Activated CD8-positive, alpha-beta memory T cell treated with anti-CD3 and anti-CD28 coated beads for 48 hours (primary cell): ENCODE measurements around the gene ESRP2.

Experiments
- DNase-seq, 3 experiments: peaks; one replicate each; pipeline ENCODE4 v3.0.0-alpha.2; 2020; ENCODE audit warnings: low read depth in 2 of 3, low spot score in 2 of 3

Gene ESRP2

DNA sequence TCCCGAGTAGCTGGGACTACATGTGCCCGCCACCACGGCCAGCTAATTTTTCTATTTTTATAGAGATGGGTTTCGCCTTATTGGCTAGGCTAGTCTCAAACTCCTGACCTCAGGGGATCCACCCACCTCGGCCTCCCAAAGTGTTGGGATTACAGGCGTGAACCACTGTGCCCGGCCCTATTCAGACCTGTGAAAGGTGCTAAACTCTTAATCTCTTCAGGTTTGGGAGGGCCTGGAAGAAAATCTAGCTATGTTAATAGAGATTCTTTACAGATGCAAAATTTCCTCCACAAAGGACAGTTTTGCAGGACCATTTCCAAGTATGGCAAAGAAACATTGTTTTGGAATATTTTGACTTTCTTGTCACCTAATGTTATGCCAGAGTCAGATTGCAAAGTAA is 6.2 kb upstream of the ESRP2 start:
- no peak for DNase-seq

DNA sequence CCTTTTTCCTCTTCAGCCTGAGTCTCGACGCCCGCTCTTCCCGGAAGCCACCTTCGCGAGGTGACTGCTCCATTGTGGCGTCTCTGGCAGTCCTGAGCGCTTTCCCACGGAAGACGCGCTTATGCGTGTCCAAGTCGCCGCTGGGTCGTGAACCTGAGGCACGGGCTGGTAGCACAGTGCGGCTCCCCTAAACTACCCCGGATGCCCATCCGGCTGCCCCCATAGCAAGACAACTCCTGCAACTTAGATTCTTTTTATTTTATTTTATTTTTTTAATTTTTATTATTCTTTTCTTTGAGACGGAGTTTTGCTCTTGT is 2.1 kb upstream of the ESRP2 start:
- DNase-seq, result no peak

DNA sequence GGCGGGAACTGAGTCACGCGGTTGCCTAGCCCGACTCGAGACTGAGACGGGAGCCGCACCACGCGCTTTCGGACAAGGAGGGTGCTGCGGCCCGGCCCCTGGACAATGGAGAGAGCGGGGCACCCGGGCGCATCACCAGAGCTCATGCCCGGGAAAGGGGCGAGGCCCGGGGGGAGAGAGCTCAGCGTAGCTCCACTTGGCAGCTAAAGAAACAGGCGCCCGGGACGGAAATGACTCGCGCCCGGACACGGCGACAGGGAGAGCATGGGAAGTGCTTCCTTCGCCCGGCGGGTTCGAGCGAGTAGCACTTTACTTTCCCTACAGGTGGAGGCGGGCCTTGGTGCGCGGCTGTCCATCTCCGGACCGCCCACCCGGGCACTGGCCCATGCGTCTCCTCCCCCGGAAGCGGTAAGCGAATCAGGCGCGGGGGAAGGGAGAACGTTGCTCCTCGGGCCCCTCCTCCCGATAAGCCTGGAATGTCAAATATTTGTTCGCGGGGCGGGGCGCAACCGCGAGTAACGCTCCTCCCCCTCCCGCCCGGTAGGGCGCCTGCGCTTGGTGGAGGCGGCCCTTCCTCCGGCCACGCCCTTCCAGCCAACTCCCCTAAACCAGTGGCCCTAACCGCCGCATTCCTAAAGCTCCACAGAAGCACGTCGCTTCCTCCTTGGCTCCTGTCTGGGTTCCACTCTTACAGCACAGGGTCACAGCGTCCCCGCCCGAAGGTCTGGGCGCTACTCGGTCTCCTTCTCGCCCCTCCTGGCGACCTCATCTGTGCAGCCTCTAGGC is 1.5 kb upstream of the ESRP2 start:
- peak; percentile 65 to 82 (median 68) for DNase-seq

DNA sequence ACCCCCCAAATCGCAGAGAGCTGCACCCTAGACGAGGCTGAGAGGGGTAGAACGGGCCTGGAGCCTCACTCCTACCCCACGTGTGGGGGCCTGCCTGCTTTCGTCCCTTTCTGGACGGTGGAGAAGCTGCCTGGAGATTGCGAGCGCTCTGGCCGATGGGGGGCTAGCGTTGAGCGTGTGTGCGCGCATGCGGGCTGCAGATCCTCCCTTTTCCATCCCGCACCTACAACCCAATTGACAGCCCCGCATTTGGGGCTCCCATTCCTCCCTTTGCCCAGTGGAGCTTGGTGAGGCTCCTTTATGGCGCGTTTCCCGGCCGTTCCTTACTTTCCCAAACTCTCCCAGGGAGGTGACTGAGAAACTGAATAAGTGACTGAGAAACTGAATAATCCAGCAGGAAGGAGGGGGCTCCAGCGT is 907 bp upstream of the ESRP2 start:
- DNase-seq, result no peak

DNA sequence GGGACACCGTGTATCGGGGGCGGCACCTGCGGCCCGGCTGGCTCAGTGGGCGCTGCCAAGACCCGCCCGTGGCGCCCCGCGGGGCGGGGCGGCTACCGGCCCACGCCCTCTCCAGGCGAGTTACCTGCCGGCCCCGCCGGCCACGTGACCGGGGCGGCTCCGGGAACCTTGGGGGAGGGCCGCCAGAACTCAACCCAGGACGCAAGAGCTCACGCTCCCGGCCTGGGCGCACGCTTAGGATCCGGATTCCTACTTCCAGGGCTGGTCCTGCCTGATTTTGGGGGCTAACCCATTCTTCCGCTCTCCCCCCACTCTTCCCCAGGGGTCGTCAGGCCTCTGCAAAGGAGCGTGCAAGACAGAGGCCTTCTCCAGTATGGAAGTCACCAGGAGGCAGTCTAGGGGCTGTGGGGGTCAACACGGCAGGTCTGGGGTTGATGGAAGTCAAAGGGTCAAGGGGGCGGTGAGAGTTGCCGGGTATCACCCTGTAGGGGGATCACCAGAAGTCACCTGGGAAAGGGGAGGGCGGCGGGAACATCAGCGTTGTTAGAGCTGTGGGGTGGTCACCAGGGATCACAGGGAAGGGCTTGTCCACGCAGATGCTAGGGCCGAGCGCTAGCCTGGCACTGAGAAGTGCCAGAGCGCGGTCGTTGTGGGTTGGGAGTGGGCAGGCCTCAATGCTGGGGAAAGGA is 354 bp upstream of the ESRP2 start:
- DNase-seq, result no peak

DNA sequence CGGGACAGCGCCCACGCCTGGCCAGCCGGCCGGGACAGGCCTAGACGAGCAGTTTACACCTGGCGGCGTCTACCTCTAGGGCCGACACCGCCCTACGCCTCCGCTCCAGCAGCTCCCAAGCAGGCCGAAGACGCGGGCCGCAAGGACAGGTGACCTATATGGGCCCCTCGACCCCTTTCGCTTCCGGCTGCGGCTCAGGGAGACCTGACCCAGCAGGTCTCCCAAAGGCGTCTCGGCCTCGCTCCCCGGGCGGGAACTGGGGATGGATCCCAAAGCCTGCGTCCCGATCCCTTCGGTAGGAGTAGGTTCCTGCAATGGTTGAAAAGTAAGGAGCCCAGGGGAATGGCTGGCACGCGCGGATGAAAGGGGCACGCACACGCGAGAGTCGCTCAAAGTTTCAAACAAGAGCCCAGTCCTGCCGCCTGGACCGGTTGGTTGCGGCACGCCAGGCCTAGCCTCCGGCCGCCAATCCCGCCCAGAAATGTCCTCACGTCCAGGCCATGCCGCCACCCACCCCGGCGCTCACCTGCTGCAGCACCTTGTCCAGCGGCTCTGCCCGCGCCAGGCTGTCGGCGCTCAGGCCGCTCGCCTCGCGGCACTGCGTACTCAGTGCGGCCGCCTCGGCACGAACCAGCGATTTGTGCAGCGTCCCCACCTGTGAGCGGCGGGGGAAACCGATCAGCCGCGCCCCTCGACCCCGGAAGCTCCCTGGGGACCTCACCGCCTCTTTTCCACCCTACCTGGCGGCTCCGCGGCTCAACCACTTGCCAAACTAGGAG is 630 bp downstream of the ESRP2 start:
- no peak for DNase-seq

DNA sequence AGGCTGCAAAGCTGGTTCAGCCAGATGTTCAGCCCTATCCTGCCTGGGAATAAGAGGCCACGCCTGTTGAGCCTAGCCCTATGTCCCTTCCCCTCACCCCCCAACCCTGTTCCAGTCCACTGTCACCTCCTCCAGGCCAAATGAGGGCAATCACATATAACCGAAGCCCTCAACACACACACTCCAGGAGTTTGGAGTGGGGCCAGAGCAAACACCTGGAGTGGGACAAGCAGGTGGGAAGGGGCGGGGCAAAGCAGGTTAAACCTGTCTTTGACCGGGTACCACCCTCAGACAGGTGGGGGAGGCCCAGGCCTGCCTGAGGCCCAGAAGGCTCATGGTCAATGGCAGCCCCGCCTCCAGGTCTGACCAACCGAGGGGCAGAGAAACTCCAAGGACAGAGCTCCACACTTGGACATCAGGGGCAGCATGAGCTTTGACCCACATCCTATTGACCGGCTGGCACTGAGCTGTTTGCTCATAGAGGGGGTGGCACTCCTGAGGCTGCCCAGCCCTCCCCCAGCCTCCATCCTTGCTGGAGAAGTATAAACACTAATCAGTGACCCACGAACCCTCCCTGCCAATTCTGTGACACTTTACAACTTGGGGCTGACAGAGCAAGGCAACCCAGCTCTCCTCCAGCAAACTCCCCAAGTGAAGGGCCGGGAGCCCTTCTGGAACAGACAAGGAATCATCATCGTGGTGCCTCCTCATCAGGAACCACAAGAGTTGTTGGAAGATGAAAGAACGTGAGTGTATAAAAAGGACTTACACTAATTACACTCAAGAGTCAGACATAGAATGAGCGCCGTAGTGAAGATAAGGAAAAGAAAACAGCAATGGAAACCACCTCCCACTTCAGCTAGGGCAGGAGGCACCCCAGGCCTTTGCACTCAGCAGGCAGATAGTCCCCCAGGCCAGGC is 1.5 kb downstream of the ESRP2 start:
- DNase-seq, result no peak

DNA sequence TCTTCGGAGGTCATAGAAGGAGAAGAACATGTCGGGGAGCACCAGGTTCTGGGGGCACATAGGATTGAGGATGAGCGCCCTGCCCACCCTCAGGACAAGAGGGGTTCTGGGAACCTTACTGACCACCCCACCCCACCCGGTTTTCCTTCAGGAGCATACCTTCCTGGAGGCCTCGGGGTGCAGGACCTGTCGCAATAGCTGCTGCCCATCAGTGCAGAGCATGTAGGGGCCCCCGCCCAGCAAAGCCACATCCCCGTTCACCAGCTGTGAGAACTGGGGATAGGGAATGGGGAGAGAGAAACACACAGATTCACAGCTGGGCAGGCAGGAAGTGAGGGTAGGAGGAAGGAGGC is 2.1 kb downstream of the ESRP2 start:
- DNase-seq, result no peak

DNA sequence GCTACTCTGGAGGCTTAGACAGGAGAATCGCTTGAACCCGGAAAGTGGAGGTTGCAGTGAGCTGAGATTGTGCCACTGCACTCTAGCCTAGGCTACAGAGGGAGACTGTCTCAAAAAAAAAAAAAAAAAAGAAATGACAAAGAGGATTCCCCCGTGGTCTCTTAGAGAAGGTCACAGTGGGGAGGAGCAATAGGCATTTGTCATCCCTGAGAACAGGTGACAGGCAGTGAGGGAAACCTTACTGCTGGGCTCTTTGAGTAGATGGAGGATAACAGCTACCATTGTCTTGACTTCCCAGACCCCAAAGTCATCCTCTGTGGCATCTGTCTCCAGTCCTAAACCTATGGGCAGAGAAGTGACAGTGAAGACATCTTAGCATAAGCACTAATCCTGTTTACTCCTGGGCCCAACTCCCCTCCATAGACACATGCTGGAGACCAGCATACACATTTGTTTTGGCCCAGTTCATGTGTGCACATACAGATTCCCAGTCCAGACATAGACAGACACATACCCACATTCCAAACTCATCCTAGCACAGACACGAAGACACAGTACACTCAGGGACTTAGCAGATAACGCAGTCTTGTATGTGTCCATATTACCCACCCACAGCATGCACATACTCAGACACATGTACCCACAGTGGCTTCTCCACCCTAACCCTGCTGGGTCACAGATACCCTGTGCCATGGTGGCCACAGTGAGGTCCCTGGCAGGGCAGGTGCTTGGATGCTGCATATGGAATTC is 2.7 kb downstream of the ESRP2 start:
- DNase-seq, result no peak

DNA sequence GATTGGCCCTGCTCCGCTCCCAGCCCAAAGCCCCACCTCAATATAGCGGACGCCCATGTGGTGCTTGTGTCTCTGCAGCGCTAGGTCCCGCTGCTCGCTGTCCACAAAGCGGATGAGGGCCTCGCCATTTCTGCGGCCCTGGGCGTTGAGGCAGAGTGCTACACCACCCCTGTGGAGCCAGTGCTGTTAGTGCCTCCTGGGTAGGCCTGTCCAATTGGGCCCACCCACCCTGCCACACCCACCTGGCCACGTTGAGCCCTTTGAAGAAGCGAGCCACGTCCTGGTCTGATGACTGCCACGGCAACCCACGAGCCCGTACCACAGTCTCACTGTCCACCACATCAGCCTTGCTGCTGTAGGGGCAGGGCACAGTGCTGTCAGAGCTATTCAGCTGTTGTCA is 3.6 kb downstream of the ESRP2 start:
- DNase-seq, result no peak

DNA sequence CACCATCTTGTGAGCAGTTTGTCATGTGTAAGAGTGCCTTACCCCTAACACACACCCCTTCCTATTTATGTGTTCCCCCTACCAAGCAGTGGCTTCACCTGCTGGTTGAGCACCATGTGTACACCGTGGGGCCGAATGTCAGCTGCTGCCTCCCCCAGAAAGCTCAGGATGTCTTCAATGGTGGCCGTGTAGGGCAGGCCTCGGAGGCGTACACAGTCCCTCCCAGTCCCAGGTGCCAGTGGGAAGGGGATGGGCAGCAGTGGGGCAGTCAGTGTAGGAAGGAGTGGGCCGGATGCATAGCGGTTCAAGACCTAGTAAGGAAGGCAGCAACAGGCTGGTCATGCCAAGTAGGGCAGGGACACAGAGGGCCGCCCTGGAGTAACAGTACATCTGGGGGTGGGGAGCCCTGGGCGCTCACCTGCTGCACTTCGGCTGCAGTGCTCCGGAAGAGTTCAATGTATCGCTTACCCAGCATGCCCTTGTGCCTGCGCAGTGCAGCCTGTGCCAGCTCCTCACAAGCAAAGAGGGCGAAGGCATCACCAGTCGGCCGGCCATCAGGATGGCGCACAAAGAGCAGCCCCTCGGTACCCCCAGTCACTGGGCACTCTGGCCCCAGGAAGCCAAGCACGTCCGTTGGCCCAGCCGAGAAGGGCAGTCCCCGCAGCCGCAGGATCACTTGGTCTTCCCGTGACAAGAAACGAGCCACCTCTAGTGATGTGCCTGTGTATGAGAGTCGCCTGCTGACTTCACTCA is 4.4 kb downstream of the ESRP2 start:
- no peak for DNase-seq

DNA sequence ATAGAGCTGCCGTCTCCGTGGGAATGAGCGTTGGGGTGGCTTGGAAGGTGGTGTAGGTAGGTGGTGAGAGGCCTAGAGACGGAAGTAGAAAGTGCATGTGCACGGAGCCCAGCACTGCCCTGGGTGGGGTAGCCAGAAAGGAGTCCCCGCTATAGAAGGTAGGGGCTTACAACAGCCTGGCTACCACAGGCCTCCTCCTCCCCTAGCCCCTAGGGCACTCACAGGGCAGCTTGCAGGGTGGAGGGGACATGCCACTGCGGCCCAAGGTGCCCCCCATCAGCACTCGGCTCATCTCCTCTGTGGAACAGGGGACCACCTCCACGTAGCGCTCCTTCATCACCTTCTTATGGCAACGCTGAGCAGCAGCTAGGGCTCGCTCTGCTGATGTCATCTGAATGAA is 5.0 kb downstream of the ESRP2 start:
- no peak for DNase-seq

DNA sequence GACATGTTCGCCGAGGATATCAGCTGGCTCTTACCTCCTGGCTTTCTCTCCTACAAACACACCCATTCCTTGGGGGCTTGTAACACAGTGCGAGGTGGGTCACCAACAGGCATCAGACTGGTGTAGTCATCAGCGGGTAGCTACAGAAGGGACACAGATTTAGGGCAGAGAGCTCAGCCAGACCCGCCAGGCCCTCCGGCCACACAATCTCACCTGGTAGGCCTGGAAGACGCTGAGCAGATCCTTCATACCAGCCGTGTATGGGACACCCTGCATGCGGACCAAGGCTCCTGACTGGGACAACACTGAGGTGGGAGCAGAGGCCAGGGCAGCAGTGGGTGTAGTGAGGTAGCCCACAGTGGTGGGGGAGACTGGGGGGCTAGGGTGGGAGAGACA is 5.8 kb downstream of the ESRP2 start:
- DNase-seq, result no peak

DNA sequence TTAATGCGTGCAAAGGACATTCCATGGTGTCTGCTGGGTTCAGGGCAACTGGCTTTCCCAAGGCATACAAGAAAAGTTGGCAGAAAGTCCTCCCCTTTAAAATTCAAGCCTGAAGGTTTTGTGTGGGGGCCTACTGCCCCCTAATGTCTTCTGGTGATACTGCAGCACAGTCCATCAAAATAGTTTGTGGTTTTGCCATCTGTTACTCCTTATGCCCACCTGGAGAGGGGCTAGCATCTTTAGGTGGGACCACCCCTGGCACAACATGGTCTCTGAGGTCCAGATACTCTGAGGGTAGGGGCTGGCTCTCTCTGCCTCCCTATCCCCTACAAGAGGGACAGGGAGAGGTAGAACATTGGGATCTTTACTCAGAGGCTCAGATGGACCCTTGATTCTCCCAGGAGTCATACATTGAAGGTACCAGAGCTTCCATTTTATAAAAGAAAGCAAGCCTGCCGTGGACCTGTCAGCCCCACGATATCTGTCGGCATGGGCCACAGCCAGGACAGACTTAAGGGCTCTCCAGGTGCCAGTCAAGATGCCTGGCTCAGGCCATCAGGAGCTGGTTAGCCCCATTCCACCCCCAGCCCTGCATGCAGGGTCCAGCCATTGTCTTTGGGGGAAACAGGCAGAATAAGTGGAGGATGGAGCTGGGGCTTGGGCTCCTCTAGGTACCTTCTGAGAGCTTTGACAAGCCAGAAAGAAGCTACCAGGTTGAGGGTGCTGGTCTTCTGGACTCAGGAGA is 6.3 kb downstream of the ESRP2 start:
- DNase-seq, result no peak

DNA sequence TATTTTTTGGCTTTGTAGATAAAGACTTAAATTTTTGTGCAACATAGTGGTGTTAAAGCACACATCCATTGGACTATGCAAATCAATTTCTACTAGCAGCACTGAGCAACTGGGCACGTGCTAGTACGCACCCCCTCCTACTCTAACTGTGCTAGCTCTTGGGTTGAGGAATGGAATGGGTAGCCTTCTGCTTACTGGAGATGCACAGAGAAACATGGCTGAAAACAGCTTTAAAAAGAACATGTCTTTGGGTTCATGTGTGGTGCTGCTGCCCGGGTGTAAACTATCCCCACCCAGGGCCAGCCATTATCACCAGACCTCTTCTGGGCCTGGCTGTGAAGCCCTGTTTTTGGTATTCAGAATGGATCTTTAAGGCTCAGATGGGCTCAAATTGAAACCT is 7.3 kb downstream of the ESRP2 start:
- no peak for DNase-seq

DNA sequence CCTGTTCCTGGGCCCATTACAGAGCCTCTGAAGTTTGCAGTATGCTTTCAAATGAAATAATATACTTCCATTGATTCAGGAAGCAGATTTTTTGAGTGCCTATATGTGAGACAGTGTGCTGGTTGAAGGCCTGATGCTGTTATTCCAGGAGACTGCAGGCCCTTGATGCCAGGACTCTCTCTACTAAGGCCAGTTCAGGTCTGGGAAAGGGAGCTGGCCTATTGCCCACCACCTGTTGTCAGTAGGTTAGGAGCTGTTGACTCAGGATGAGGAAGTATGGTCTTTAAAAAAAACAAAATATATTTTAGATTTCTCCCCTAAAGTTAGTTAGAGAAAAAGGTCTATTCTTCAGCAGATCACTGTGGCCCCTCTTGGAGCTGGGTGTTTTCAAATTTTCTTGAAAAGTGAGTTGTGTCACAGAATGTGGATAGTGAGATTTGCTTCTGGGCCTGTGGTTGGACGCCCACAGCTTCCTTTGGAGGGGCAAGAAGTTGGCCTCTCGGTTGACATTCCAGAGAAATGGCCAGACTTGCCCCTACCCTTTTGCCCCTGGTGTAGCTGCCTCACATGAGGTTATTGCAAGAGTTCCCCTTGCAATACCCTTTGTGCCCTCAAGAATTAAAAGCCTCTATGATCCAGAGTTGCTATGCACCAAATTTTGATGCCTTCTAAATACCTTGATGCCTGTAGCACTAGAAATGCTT is 7.9 kb downstream of the ESRP2 start:
- DNase-seq, result no peak

DNA sequence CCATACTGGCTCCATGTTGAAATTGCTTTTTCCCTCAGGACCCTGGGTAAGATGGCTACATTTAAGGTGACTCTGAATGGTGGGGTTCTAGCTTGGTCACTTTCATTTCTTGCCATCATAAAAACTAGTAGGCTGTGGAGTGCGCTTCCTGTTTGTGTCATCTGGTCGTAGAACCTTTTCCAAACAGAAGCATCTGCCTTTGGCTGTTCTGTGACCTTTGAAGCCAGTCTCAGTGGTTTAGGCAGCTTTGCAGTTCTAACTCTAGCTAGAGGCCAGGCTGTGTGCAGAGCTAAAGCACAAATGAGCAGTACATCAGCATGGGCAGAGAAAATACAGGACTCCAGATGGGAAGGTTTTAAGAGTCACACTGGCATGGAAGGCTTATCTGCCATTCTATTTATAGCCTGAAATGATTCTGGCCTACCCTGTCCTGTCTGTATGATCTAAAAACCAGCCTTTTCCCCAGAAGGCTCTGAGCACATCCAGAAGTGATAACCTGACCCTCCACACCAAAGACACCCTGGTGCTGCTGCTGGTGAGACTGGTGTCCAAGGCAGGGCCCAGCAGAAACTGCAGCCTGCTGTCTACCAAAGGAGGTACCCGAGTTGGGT is 8.6 kb downstream of the ESRP2 start:
- no peak for DNase-seq

DNA sequence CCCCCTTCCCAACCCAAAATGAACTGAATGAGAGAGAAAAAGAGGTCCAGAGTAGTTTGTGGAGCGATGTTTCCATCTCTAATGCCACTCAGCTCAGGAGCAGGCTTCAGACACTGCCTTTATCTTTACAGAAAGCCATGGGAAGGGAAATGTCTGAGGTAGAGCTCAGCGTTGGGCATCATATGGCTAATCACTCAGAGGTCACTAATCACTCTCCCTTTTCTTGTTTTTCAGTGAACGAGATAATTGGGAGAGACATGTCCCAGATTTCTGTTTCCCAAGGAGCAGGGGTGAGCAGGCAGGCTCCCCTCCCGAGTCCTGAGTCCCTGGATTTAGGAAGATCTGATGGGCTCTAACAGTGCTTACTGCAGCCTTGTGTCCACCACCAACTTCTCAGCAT is 9.8 kb downstream of the ESRP2 start:
- no peak for DNase-seq
